ENCODE data around the gene TBC1D19. TPM values are rescaled to one million over a fixed set of nuclear protein-coding genes. Genes with fewer than 3 reads are reported as not detected.

The TBC1D19 gene
- total RNA-seq, 4 donors from 2014 or later = 9.5 to 24.9 (median 11.2) TPM

- no peak for DNase-seq (ENCODE audit: extremely low spot score)
- H3K4me3 ChIP-seq = no peak overlapping the region
- H3K36me3 ChIP-seq = no peaks in the 10 kb centered on the region
- no peaks in the 10 kb centered on the region for H3K27me3 ChIP-seq
- intact Hi-C loops (cut with DNase I) = no loop called here
- WGBS = 96% methylated on average over 2 of the region's 2 CpGs
- H3K9me3 ChIP-seq = no peaks in the 10 kb centered on the region
- TF ChIP-seq POLR2AphosphoS5 (IDR thresholded peaks at IDR 0.05) (no peak), EP300 (IDR thresholded peaks at IDR 0.05) (no peak), CTCF (IDR thresholded peaks at IDR 0.05) (no peak), POLR2A (IDR thresholded peaks at IDR 0.05; ENCODE audit: low read depth) (no peak)
- peaks cover 6 to 17% (median 7%) of the 10 kb centered on the region in 4 donors for H3K4me1 ChIP-seq
- H3K27ac ChIP-seq (replicated peaks in 1 of 4) = no peak overlapping the region
Observed at GRCh38 chr4:26609868-26610267, 26.0 kb downstream of the TBC1D19 start.

GRCh38 chr4:26611372-26611771 lies 27.5 kb downstream of the TBC1D19 start:
- intact Hi-C loops (cut with DNase I) = no loop called here

GRCh38 chr4:26611885-26612284 lies 28.0 kb downstream of the TBC1D19 start:
- no peak overlapping the region for H3K4me3 ChIP-seq
- WGBS = 92% methylated on average over 1 of the region's 1 CpG
- H3K9me3 ChIP-seq = no peaks in the 10 kb centered on the region
- H3K36me3 ChIP-seq = no peaks in the 10 kb centered on the region
- no peak for DNase-seq (ENCODE audit: extremely low spot score)
- H3K27me3 ChIP-seq = no peaks in the 10 kb centered on the region
- H3K4me1 ChIP-seq = peaks cover 6 to 17% (median 7%) of the 10 kb centered on the region in 4 donors
- no peak overlapping the region for H3K27ac ChIP-seq (replicated peaks in 1 of 4)
- intact Hi-C loops (cut with DNase I) = no loop called here
- TF ChIP-seq EP300 (IDR thresholded peaks at IDR 0.05) = no peak
- TF ChIP-seq CTCF (IDR thresholded peaks at IDR 0.05) = no peak
- TF ChIP-seq POLR2A (IDR thresholded peaks at IDR 0.05; ENCODE audit: low read depth) = no peak

More at GRCh38 chr4:26611372-26611771, 27.5 kb downstream of the TBC1D19 start:
- Histone ChIP-seq H3K4me1 (peaks cover 6 to 17% (median 7%) of the 10 kb centered on the region in 4 donors), H3K27ac (replicated peaks in 1 of 4) (no peak overlapping the region), H3K36me3 (no peaks in the 10 kb centered on the region), H3K4me3 (no peak overlapping the region), H3K27me3 (no peaks in the 10 kb centered on the region), H3K9me3 (no peaks in the 10 kb centered on the region)
- no peak for DNase-seq (ENCODE audit: extremely low spot score)
- no peak for TF ChIP-seq EP300 (IDR thresholded peaks at IDR 0.05)

- TF ChIP-seq CTCF (IDR thresholded peaks at IDR 0.05) (no peak), EP300 (IDR thresholded peaks at IDR 0.05) (no peak), POLR2A (IDR thresholded peaks at IDR 0.05; ENCODE audit: low read depth) (no peak), POLR2AphosphoS5 (IDR thresholded peaks at IDR 0.05) (no peak)
- peaks cover 0 to 10% (median 5%) of the 10 kb centered on the region in 4 donors for H3K4me1 ChIP-seq
- H3K36me3 ChIP-seq = no peaks in the 10 kb centered on the region
- intact Hi-C loops (cut with DNase I) = no loop called here
- no peak overlapping the region for H3K4me3 ChIP-seq
- 89% methylated on average over 1 of the region's 1 CpG for WGBS
- no peak overlapping the region for H3K27ac ChIP-seq (replicated peaks in 1 of 4)
- no peaks in the 10 kb centered on the region for H3K27me3 ChIP-seq
- DNase-seq (ENCODE audit: extremely low spot score) = no peak
- no peaks in the 10 kb centered on the region for H3K9me3 ChIP-seq
Observed at GRCh38 chr4:26613237-26613636, 29.4 kb downstream of the TBC1D19 start.

- Histone ChIP-seq H3K9me3 (no peaks in the 10 kb centered on the region), H3K4me3 (no peak overlapping the region), H3K27ac (replicated peaks in 1 of 4) (no peak overlapping the region), H3K27me3 (no peaks in the 10 kb centered on the region), H3K4me1 (peaks cover 0 to 6% (median 3%) of the 10 kb centered on the region in 4 donors), H3K36me3 (no peaks in the 10 kb centered on the region)
- WGBS = 93% methylated on average over 3 of the region's 3 CpGs
- no peak for DNase-seq (ENCODE audit: extremely low spot score)
- no peak for TF ChIP-seq POLR2A (IDR thresholded peaks at IDR 0.05; ENCODE audit: low read depth)
- no peak for TF ChIP-seq EP300 (IDR thresholded peaks at IDR 0.05)
- no peak for TF ChIP-seq POLR2AphosphoS5 (IDR thresholded peaks at IDR 0.05)
- TF ChIP-seq CTCF (IDR thresholded peaks at IDR 0.05) = no peak
- intact Hi-C loops (cut with DNase I) = no loop called here
Observed at GRCh38 chr4:26613735-26614134, 29.9 kb downstream of the TBC1D19 start.
